Lower lobe of right lung (tissue), 2 donors: ENCODE measurements around the gene TRIM29. TPM values are rescaled to one million over a fixed set of nuclear protein-coding genes. Genes with fewer than 3 reads are reported as not detected.

Experiments used
- ATAC-seq, 2 donors: fragments of 200-7000 bp; cut with Tn5 transposase; one replicate each; pipeline ENCODE4 v1.9.1; 2020 to 2022; ENCODE audit warnings: mild to moderate bottlenecking in 2 of 2, moderate library complexity in 2 of 2
- DNase-seq: peaks from one replicate; pipeline ENCODE4 v3.0.0-alpha.2; 2020
- H3K27ac ChIP-seq: fragments of 200-600 bp; one replicate; pipeline ENCODE4 v1.8.0; 2022
- H3K27me3 ChIP-seq: fragments of 200-600 bp; one replicate; pipeline ENCODE4 v1.8.0; 2022; ENCODE audit warnings: low read depth
- H3K36me3 ChIP-seq: fragments of 200-600 bp; one replicate; pipeline ENCODE4 v1.8.0; 2022; ENCODE audit warnings: mild to moderate bottlenecking
- H3K4me1 ChIP-seq: fragments of 200-600 bp; one replicate; pipeline ENCODE4 v1.8.0; 2022
- H3K4me3 ChIP-seq: fragments of 200-600 bp; one replicate; pipeline ENCODE4 v1.8.0; 2022; ENCODE audit warnings: mild to moderate bottlenecking
- H3K9me3 ChIP-seq: fragments of 200-600 bp; one replicate; pipeline ENCODE4 v1.8.0; 2022
- intact Hi-C: fragments of 100-400 bp; cut with DNase I; formaldehyde crosslinking; loops from one replicate; pipeline ENCODE4 v1.11.0; 2022
- total RNA-seq: library from RNA; stranded (reverse); fragmentation: NEBNext Ultra II Directional; extraction: Animal tissue kit (Norgen Biotek cat#: 25700); gene quantifications from one replicate; pipeline ENCODE4 v1.2.1, GENCODE V29; 2021
- TF ChIP-seq, protein P1 (sequence below): fragments of 200-600 bp; IDR thresholded peaks from one replicate; pipeline ENCODE4 v1.8.0; 2022; ENCODE audit warnings: antibody characterized with exemption, mild to moderate bottlenecking
- donor health status: DM: no; HTN: yes; CAD: no; lungs with severe emphysema.

TRIM29 gene
- total RNA-seq, 1 donor from 2014 or later: 8.3 TPM

DNA sequence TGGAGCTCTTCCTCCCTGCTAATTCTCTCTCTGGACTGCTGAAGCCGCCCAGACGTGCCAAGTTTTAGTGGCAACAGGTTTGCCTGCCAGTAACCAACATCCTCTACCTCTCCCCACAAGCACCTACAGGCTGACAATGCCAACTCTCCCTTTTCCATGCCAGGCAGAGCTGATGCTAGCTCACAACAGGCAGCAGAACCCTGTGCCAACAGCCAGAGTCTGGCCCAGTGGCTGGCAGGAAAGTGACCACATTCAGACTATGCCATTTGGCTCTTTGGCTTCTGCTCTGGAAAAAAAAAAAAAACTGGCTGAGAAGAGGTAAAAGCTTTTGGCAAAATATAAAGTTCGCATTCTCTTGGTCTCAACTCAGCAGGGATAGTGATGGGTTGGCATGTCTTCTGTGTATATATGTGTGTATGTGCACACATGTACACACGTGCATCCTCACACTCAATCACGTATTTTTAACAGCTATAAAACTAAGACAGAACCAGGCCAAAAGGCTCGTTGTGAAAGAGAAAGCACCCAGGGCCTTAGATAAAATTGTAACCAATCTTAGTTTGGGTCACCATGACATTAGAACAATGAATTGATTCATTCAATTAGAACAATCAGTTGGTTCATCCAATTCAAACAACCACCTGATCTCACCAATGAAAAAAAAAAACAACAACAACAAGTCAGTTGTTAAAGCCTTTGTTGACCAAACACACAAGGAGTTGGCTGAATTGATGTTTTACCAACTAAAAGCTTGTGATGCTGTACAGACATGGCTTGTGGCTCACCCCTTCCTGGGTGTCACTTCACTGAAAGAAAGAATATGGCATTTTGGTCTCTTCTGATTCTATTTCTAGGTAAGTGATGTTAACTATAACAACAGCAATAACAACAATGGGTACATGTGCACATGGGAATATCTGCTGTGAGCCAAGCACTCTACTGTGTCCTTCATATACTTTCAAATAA, 48.6 kb downstream of the TRIM29 start:
- Histone ChIP-seq H3K4me1 (no peaks in the 10 kb centered on the region), H3K27me3 (no peaks in the 10 kb centered on the region), H3K9me3 (no peaks in the 10 kb centered on the region), H3K36me3 (no peaks in the 10 kb centered on the region), H3K4me3 (no peak overlapping the region), H3K27ac (no peak overlapping the region)
- intact Hi-C loops: no loop called here
- DNase-seq: no peak
- ATAC-seq: no peak
- TF ChIP-seq, protein P1, sequence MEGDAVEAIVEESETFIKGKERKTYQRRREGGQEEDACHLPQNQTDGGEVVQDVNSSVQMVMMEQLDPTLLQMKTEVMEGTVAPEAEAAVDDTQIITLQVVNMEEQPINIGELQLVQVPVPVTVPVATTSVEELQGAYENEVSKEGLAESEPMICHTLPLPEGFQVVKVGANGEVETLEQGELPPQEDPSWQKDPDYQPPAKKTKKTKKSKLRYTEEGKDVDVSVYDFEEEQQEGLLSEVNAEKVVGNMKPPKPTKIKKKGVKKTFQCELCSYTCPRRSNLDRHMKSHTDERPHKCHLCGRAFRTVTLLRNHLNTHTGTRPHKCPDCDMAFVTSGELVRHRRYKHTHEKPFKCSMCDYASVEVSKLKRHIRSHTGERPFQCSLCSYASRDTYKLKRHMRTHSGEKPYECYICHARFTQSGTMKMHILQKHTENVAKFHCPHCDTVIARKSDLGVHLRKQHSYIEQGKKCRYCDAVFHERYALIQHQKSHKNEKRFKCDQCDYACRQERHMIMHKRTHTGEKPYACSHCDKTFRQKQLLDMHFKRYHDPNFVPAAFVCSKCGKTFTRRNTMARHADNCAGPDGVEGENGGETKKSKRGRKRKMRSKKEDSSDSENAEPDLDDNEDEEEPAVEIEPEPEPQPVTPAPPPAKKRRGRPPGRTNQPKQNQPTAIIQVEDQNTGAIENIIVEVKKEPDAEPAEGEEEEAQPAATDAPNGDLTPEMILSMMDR: no peak

DNA sequence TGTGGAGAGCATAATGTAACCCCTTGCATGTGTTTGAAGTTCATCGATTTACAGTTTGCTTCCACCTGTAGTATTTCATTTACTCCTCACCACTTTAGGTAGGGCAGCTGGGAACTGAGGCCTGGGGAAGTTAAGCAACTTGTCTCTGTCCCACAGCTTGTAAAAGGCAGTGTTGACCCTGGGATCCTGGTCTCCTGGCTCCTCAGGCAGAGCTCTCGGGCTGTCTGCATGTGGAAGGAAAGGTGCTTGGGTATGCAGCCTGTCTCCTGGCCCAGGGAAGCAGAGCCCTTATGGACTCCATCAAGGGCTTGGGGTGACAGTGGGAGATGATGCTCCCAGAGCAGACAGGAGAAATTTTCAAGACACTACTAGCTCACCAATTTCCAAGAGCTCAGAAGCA, 49.9 kb downstream of the TRIM29 start:
- Histone ChIP-seq H3K27ac (no peak overlapping the region), H3K4me1 (no peaks in the 10 kb centered on the region), H3K27me3 (no peaks in the 10 kb centered on the region), H3K4me3 (no peak overlapping the region), H3K36me3 (no peaks in the 10 kb centered on the region), H3K9me3 (no peaks in the 10 kb centered on the region)
- DNase-seq (no peak), ATAC-seq (no peak)
- TF ChIP-seq, protein P1: no peak
- intact Hi-C loops: no loop called here

DNA sequence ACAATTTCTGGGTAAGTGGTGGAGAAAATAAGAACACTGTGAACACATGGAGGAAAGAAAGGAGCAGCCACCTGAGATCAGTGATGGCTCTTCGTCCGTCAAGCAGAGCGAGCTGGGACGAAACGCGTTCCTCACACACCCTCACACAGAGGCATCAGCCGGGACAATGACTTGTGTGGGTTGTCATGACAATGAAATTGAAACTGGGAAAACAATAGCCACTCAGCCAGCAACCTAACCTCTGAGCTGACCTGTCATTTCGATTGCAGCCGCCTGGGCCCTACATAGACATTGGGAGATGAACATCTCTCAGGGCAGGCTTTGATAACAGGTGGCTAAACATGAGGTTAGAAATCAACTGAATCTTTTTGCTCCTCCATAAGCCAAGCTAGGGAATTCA, 51.3 kb downstream of the TRIM29 start:
- H3K4me1 ChIP-seq: no peaks in the 10 kb centered on the region
- ATAC-seq: no peak
- H3K36me3 ChIP-seq: no peaks in the 10 kb centered on the region
- DNase-seq: no peak
- H3K27ac ChIP-seq: no peak overlapping the region
- H3K4me3 ChIP-seq: no peak overlapping the region
- H3K27me3 ChIP-seq: no peaks in the 10 kb centered on the region
- intact Hi-C loops: no loop called here
- H3K9me3 ChIP-seq: no peaks in the 10 kb centered on the region
- TF ChIP-seq, protein P1: no peak

DNA sequence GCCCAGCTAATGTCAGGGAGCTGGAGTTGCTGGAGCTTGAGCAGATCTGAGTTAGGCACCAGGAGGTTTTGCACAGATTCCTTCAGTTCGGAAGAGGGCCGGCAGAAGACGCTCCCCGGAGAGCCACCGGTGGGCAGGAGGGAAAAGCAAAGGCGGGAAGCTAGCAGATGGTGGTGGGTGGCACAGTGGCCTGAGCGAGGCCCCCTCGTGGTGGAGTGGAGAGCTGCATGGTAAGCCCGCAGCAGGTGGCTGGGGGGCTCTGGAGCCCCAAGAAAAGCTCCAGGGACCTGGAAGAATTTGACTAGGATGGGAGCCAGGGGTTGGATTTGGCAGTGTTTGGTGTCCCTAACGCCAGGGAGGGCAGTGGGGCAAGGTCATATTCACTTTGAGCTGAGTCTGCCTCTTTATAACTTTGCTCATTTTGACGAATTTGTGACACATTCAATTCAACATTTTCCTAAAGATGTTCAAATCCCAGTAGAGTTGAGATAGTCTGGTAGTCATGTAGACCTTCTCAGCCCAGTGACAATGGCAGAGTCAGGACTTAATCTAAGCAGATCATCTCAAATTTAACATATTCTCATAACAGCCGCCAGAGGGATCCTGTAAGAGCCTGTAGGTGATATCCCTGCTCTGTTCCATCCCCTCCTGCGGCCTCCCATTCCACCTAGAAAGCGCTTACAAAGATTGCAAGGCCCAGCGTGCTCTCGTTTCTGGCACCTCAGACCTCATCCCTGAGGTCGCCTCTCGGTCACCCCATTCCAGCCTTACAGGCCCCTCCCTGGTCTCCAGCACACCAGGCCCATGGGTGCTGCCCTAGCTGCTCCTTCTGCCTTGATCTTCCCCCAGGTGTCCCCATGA, 57.9 kb downstream of the TRIM29 start:
- intact Hi-C loops: no loop called here
- TF ChIP-seq, protein P1: peak; percentile 68
- ATAC-seq (peak; percentile 38 to 52), DNase-seq (no peak)
- Histone ChIP-seq H3K4me3 (no peak overlapping the region), H3K9me3 (no peaks in the 10 kb centered on the region), H3K27ac (no peak overlapping the region), H3K4me1 (no peaks in the 10 kb centered on the region), H3K36me3 (no peaks in the 10 kb centered on the region), H3K27me3 (peaks cover 13% of the 10 kb centered on the region)

DNA sequence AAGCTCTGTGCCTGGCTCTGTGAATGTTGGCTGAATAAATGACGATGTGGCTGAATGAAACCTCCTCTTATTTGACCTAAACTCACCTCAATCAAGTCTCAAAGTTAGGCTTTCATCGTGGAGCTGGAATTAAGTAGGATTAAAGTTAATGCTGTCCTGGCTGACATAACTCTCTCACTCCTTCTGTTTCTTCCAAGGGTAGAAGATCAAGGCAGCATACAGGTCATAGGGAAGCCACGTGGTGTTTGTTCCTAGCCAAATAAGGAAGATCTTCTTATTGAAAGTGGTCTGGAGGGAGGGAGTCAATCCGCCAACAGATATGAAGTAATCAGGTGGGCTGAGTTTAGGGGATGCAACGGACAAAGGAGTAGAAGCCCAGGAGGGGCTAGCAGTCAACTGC, 59.5 kb downstream of the TRIM29 start:
- no peaks in the 10 kb centered on the region for H3K4me1 ChIP-seq
- H3K4me3 ChIP-seq: no peak overlapping the region
- no peaks in the 10 kb centered on the region for H3K9me3 ChIP-seq
- TF ChIP-seq, protein P1: no peak
- H3K27ac ChIP-seq: no peak overlapping the region
- intact Hi-C loops: no loop called here
- H3K27me3 ChIP-seq: peaks cover 13% of the 10 kb centered on the region
- H3K36me3 ChIP-seq: no peaks in the 10 kb centered on the region
- DNase-seq (no peak), ATAC-seq (no peak)
